Measurements from ENCODE around the gene TRIM44.
A peak's percentile ranks its signal among the peaks of the same experiment; 100 is the strongest.

The TRIM44 gene

GRCh38 chr11:35662649-35663407 is at the start of gene TRIM44:
Gene TRIM44 (plus strand): TSS chr11:35662775. CDS start chr11:35663112, 337 bp downstream.
- peak; percentile 85 for DNase-seq (ENCODE audit: low read depth)

GRCh38 chr11:35614939-35615569 is 47.5 kb upstream of the TRIM44 start:
- DNase-seq (ENCODE audit: low read depth) = no peak

GRCh38 chr11:35615921-35616900 is 46.4 kb upstream of the TRIM44 start:
- no peak for DNase-seq (ENCODE audit: low read depth)

- DNase-seq (ENCODE audit: low read depth) = no peak
These were observed 45.3 kb upstream of the TRIM44 start for GRCh38 chr11:35617316-35617686.

GRCh38 chr11:35617687-35618496 is 44.7 kb upstream of the TRIM44 start, which contains the start of gene FJX1:
Gene FJX1 (plus strand): TSS chr11:35618460. CDS start chr11:35618637, 177 bp downstream.
- peak; percentile 39 for DNase-seq (ENCODE audit: low read depth)

- peak; percentile 16 for DNase-seq (ENCODE audit: low read depth)
These were observed 44.0 kb upstream of the TRIM44 start for GRCh38 chr11:35618497-35619115.

- peak; percentile 9 for DNase-seq (ENCODE audit: low read depth)
These were observed 43.3 kb upstream of the TRIM44 start for GRCh38 chr11:35619116-35619854.

GRCh38 chr11:35619855-35620640 is 42.5 kb upstream of the TRIM44 start:
- DNase-seq (ENCODE audit: low read depth) = no peak

GRCh38 chr11:35620795-35621194 is 41.8 kb upstream of the TRIM44 start:
- no peak for DNase-seq (ENCODE audit: low read depth)

- DNase-seq (ENCODE audit: low read depth) = no peak
These were observed 41.0 kb upstream of the TRIM44 start for GRCh38 chr11:35621620-35622019.

GRCh38 chr11:35622070-35622469 is 40.5 kb upstream of the TRIM44 start:
- no peak for DNase-seq (ENCODE audit: low read depth)

- no peak for DNase-seq (ENCODE audit: low read depth)
These were observed 38.9 kb upstream of the TRIM44 start for GRCh38 chr11:35623621-35624168.

- no peak for DNase-seq (ENCODE audit: low read depth)
These were observed 38.3 kb upstream of the TRIM44 start for GRCh38 chr11:35624316-35624715.

GRCh38 chr11:35624781-35625180 is 37.8 kb upstream of the TRIM44 start:
- DNase-seq (ENCODE audit: low read depth) = no peak

GRCh38 chr11:35626501-35626900 is 36.1 kb upstream of the TRIM44 start:
- DNase-seq (ENCODE audit: low read depth) = no peak

- no peak for DNase-seq (ENCODE audit: low read depth)
These were observed 33.1 kb upstream of the TRIM44 start for GRCh38 chr11:35629511-35629910.

GRCh38 chr11:35629914-35630313 is 32.7 kb upstream of the TRIM44 start:
- no peak for DNase-seq (ENCODE audit: low read depth)

GRCh38 chr11:35631891-35632290 is 30.7 kb upstream of the TRIM44 start:
- DNase-seq (ENCODE audit: low read depth) = no peak

- DNase-seq (ENCODE audit: low read depth) = no peak
These were observed 30.3 kb upstream of the TRIM44 start for GRCh38 chr11:35632301-35632700.

All from stimulated activated CD4-positive, alpha-beta T cell treated with anti-CD3 and anti-CD28 coated beads, Interleukin-2, amount 100 ng/mL, for 4 hours (primary cell).